GM18867 (cell line): Measurements from ENCODE around the gene SIN3B.

Source experiments
- ATAC-seq: cut with Tn5 transposase; IDR thresholded peaks from one replicate; pipeline ENCODE4 v1.9.1; 2021; ENCODE audit warnings: mild to moderate bottlenecking, moderate library complexity; ENCODE audit not compliant: unreplicated experiment

SIN3B gene

GRCh38 chr19:16889366-16889882 lies 60.2 kb downstream of the SIN3B start:
- no peak for ATAC-seq

- no peak for ATAC-seq
Measured at GRCh38 chr19:16889883-16890460, 60.8 kb downstream of the SIN3B start.

GRCh38 chr19:16890461-16891184 lies 61.4 kb downstream of the SIN3B start:
- no peak for ATAC-seq

GRCh38 chr19:16891696-16892382 lies 62.6 kb downstream of the SIN3B start:
- no peak for ATAC-seq

DNA sequence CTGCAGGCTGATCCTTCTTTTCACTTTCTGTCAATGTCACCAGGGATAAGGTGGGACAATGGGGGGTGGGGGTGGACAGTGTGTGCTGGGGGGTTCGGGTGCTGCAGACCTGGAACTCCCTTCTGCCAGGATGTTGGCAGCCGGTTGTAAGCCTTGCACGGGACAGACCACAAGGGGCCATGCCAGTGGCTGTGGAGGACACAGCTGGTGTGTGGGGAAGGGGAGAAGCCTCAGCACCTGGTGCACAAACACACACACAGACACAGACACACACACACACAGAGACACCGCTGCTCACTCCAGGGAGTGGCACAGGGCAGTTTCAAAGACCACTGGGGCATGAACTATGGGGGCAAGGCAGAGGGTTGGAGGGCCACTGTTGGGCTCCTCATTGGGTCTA lies 63.2 kb downstream of the SIN3B start:
- ATAC-seq, result no peak

GRCh38 chr19:16892868-16893685 lies 63.9 kb downstream of the SIN3B start:
- no peak for ATAC-seq

DNA sequence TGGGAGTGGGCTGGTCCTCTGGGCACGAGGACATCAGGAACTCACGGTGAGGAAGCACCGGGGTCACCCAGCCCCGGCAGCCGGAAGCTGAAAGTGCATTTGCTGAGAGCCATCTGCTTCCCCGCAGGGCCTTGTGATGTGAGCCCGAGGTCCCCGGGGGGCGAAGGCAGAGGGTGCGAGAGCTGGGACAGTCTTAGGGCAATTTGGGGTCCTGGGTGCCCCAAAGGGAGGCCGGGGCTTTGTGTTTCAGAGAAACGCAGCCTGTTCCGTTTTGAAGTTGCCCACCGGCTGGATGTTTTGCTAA lies 64.4 kb downstream of the SIN3B start:
- ATAC-seq, result no peak

- ATAC-seq, result no peak
Measured at GRCh38 chr19:16894080-16894479, 64.9 kb downstream of the SIN3B start.

DNA sequence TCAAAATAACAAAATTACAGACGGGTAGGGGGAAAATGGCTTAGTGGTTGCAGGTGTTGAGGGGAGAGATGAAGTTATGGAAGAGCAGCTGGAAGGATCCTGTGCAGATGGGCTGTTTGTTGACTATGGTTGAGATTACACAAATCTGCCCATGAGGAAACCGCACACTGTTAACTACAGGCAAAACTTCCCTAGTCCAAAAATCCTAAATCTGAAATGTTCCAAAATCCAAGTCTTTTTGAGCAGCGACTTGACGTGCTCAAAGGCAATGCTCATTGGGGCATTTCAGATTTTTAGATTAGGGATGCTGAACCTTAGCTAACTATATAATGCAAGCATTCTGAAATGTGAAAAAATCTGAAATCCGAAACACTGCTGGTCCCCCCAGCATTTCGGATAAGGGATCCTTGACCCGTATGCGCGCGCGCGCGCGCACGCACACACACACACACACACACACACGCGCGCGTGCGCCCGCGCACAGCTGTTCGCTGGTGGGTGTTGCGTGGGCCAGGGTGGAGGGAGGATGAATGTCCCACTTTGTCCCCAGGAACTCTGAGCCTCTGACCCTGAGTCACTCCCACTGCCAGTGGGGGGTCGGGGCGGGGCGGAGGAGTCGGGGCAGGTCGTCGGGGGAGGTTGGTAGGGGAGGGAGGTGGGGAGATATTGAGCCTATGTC lies 66.4 kb downstream of the SIN3B start:
- ATAC-seq, result no peak

- ATAC-seq, result peak; percentile 30
Measured at GRCh38 chr19:16896146-16897028, 67.2 kb downstream of the SIN3B start.

GRCh38 chr19:16897029-16897855 lies 68.0 kb downstream of the SIN3B start:
- ATAC-seq, result peak; percentile 60

DNA sequence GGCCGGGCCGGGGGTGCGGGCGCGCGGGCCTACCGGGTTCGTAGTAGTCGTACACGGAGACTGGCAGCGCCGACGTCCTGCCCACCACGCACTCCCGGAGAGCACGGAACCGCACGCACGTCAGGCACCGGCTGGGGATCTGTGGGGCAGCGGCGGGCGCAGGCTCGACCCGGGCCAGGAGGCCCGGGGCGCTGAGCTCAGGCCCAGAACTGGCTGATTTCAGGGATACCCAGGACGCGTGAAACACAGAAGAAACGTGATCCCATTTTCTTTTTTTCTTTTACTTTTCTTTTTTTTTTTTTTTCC lies 68.6 kb downstream of the SIN3B start:
- no peak for ATAC-seq

DNA sequence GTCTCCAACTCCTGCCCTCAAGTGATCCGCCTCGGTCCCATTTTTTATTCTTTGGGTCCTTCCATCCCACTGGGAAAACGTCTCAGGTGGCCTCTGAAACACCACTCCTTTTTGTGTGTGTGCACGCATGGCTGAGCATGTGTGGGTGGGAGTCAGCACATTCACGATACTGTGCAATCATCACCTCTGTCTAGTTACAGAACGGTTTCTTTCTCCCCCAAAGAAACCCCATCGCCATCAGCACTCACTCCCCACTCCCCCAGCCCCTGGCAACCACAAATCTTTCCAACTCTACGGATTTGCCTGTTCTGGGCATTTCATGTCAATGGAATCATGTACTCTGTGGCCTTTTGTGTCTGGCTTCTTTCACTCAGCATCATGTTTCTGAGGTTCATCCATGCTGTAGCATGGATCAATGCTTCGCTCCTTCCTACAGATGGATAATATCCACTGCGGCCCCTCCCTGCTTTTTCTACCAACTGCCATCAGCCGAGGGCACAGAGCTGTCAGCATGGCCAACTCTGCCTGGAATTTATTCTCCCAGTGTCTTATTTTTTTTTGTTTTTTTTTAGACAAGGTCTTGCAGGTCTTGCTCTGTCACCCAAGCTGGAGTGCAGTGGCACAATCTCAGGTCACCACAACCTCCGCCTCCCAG lies 69.3 kb downstream of the SIN3B start:
- no peak for ATAC-seq

- ATAC-seq, result no peak
Measured at GRCh38 chr19:16899566-16900075, 70.4 kb downstream of the SIN3B start.

GRCh38 chr19:16901491-16902175 lies 72.4 kb downstream of the SIN3B start:
- ATAC-seq, result no peak

DNA sequence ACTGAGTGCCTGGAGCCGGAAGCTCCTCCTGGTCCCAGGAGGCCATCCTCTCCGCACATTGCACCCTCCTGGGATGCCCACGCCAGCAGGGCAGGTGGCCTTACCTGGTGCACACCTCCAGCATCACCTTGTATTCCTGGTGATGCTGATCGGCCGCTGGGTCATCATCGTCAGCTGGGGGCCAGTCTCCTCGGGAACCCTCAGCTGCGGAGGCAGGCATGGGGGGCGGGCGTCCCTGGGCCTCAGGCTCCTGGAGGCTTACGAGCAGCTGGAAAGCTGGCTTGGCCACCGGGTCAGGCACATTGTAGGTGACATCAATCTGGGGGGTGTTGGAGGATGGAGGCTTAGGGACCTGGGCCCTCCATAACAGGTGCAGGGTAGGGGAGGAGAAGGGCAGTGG lies 73.3 kb downstream of the SIN3B start:
- ATAC-seq, result no peak

GRCh38 chr19:16903347-16903746 lies 74.1 kb downstream of the SIN3B start:
- no peak for ATAC-seq

- no peak for ATAC-seq
Measured at GRCh38 chr19:16904599-16904998, 75.4 kb downstream of the SIN3B start.
